Neural cell (in vitro differentiated cells): ENCODE results near the gene NT5DC3.

Experiments
- CTCF ChIP-seq: fragments of 450-650 bp; IDR thresholded peaks from 2 replicates; pipeline ENCODE4 v1.5.1; 2014; ENCODE audit warnings: antibody characterized with exemption, mild to moderate bottlenecking, moderate library complexity; ENCODE audit not compliant: poor library complexity, severe bottlenecking
- EZH2 ChIP-seq: fragments of 200-600, 300-800 bp; shearing (Covaris generic), sonication (generic); IDR thresholded peaks from 2 replicates; pipeline ENCODE4 v1.6.1; 2014; ENCODE audit warnings: antibody characterized with exemption, low read length, borderline replicate concordance, mild to moderate bottlenecking; ENCODE audit not compliant: insufficient read depth, poor library complexity, severe bottlenecking

GRCh38 chr12:103879878-103880277, 38.8 kb upstream of the NT5DC3 start:
- TF ChIP-seq CTCF (no peak), EZH2 (no peak)
